HG02610 (cell line): ENCODE data around the gene CPAMD8.

Experiments
- ATAC-seq: cut with Tn5 transposase; IDR thresholded peaks from one replicate; pipeline ENCODE4 v1.9.1; 2021; ENCODE audit warnings: mild to moderate bottlenecking, moderate library complexity; ENCODE audit not compliant: unreplicated experiment

CPAMD8 gene

DNA sequence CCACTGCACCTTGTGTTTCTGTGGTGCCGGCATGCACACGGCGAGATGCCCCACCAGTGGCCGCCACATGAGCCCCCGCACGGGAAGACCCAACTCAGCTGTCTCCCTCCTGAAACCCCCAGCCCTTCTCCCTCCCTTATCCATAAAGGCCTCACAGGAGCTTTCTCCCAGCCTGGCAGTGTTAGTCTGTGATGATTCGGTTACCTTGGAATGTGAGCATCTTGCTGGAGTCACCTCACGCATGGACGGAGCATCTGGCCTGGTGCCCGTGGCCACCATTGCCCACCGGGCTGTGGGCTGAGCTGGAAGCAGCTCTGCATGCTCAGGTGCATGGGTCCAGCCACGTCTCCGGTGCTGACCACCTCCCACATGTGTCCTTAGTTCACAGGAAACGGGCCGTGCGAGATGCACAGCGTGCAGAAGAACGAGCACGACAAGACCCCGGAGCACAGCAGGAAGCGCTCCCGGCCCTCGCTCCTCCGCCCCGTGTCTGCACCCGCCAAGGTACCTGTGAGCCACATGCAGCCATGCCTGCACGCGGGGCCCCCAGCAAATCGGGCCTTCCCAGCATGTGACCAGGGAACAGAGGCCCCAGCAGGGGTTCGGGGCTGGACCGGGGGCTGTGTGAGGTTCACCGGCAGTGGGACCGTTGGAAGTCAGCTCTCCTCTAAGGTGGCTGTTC is 175.4 kb downstream of the CPAMD8 start:
- ATAC-seq = no peak

DNA sequence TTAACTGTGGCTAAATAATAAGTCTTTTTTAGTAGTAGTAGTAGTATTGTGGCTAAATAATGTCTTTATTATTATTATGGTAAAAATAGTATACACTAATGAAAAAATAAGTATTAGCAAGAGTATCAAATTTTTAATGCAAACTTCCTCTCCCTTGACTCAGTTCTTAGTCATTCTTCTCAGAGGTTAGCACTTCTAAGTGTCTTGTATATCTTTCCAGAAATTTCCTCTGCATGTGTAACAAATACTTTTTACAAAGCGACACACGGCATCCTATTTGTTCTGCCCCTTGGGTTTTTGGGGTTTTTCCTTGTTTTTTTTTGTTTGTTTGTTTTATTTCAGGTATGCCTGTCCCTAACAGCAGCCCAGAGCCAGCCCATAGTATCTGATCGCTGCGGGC is 176.5 kb downstream of the CPAMD8 start:
- ATAC-seq = no peak

DNA sequence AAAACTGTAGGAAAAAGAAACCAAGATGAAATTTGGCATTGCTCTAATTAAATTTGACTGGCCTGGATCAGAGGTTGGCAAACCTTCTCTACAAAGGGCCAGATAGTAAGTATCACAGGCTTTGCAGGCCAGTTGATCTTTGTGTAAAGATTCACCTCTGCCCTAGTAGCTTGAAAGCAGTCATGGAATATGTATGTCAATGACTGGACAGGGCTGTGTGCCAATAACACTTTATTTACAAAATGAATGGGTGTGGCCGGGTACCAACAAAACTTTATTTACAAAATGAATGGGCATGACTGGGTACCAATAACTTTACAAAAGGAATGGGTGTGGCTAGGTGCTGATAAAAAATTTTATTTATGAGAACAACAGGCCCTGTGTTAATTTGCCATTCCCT is 177.4 kb downstream of the CPAMD8 start:
- ATAC-seq = no peak

DNA sequence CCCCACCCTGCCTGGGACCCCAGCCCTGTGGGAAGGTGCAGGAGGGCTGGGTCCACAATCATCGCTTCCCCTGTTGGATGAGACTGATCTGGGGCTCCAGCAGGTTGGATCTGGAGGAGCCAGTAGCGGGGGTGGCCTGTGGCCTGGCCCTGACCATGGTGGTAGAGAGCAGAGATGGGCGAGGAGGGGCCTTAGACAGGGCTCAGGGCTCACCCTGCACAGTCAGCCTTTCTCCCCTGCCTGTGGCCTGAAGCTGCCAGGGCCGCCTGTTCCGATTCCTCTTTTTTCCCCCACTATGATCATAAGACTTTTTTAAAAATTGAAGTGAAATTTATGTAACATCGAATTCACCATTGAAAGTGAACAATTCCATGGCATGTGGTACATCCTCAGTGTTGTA is 179.2 kb downstream of the CPAMD8 start:
- ATAC-seq = no peak

DNA sequence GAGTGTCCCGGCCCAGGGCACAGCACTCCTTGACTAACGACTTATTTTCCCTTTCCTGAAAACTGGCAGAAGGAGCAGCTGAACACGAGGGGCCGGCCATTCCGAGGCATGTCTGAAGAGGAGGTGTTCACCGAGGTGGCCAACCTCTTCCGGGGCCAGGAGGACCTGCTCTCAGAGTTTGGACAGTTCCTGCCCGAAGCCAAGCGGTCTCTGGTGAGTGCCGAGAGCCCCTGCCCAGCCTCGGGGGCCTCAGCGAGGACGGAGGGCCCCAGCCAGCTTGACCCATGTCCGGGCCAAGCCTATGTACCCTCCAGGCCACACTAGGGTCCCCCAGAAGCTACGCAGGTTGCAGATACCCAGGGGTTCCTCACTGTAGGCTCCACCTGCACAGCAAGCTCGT is 179.7 kb downstream of the CPAMD8 start:
- ATAC-seq = no peak
